Activated CD4-positive, alpha-beta memory T cell treated with anti-CD3 and anti-CD28 coated beads for 36 hours (primary cell): ENCODE data around the gene TRIP10. TPM values are rescaled to one million over a fixed set of nuclear protein-coding genes. Genes with fewer than 3 reads are reported as not detected.

Source experiments
- CTCF ChIA-PET: fragments of 350-600 bp; sonication (Branson Sonifier 250); formaldehyde crosslinking; loops from one replicate; lab custom pipeline; 2021; ENCODE audit warnings: antibody characterized with exemption, inconsistent platforms; lab: Charles Lee
- POLR2A ChIA-PET: fragments of 350-600 bp; sonication (Branson Sonifier 250); formaldehyde crosslinking; loops from one replicate; lab custom pipeline; 2021; ENCODE audit warnings: antibody characterized with exemption; lab: Charles Lee
- DNase-seq: peaks from one replicate; pipeline ENCODE4 v3.0.0-alpha.2; 2020
- H3K27ac Mint-ChIP-seq: one replicate; pipeline ENCODE4 v1.8.0; 2021; ENCODE audit warnings: mixed read lengths
- H3K27me3 Mint-ChIP-seq: one replicate; pipeline ENCODE4 v1.8.0; 2021; ENCODE audit warnings: mixed read lengths
- H3K36me3 Mint-ChIP-seq: one replicate; pipeline ENCODE4 v1.8.0; 2021; ENCODE audit warnings: mixed read lengths
- H3K4me1 Mint-ChIP-seq: one replicate; pipeline ENCODE4 v1.8.0; 2021; ENCODE audit warnings: low read depth, mixed read lengths
- H3K4me3 Mint-ChIP-seq: one replicate; pipeline ENCODE4 v1.8.0; 2021; ENCODE audit warnings: mild to moderate bottlenecking, mixed read lengths
- H3K9me3 Mint-ChIP-seq: one replicate; pipeline ENCODE4 v1.8.0; 2021; ENCODE audit warnings: mixed read lengths
- intact Hi-C: fragments of 100-400 bp; cut with micrococcal nuclease; formaldehyde crosslinking; loops from one replicate; pipeline ENCODE4 v1.15.1; 2023
- total RNA-seq, 2 experiments: library from RNA; stranded (reverse); gene quantifications; one replicate each; pipeline ENCODE4 v1.2.3, GENCODE V29; 2021

Gene TRIP10
- total RNA-seq, 2 experiments from 2014 or later = 55.9 to 56.2 TPM

- no peak for DNase-seq
- ChIA-PET POLR2A (no interaction called here), CTCF (interaction anchor here (1.0 to 7.0 kb wide), 2 partner anchors 101 to 217 kb away, joined by 5 to 62 read pairs; no protein-coding TSS in a partner anchor)
- intact Hi-C loops = loop anchor here (10.0 kb wide), 1 partner anchor 359 kb away; the partner anchor contains the start of genes ALKBH7 and PSPN
- Mint-ChIP-seq H3K27me3 (no peaks in the 10 kb centered on the region), H3K27ac (no peak overlapping the region), H3K4me1 (peaks cover 16% of the 10 kb centered on the region), H3K9me3 (no peaks in the 10 kb centered on the region), H3K36me3 (peaks cover 22% of the 10 kb centered on the region), H3K4me3 (no peak overlapping the region)
Measured at GRCh38 chr19:6733338-6734095, 6.0 kb upstream of the TRIP10 start.

GRCh38 chr19:6734096-6734696, 5.3 kb upstream of the TRIP10 start:
- Mint-ChIP-seq H3K4me1 (peaks cover 23% of the 10 kb centered on the region), H3K36me3 (peaks cover 22% of the 10 kb centered on the region), H3K27me3 (no peaks in the 10 kb centered on the region), H3K4me3 (no peak overlapping the region), H3K9me3 (no peaks in the 10 kb centered on the region), H3K27ac (no peak overlapping the region)
- DNase-seq = no peak
- ChIA-PET POLR2A (no interaction called here), CTCF (interaction anchor here (5.4 to 7.0 kb wide), 2 partner anchors 102 to 131 kb away, joined by 62 to 106 read pairs; no protein-coding TSS in a partner anchor)
- intact Hi-C loops = loop anchor here (10.0 kb wide), 1 partner anchor 359 kb away; the partner anchor contains the start of genes ALKBH7 and PSPN

GRCh38 chr19:6735181-6735911, 4.1 kb upstream of the TRIP10 start:
- intact Hi-C loops = loop anchor here (5.0 to 10.0 kb wide), 3 partner anchors 118 to 361 kb away; partner anchors contain the start of genes ALKBH7 and PSPN
- Mint-ChIP-seq H3K4me3 (peak overlapping the region; percentile 98), H3K36me3 (peaks cover 22% of the 10 kb centered on the region), H3K27me3 (no peaks in the 10 kb centered on the region), H3K27ac (peak overlapping the region; percentile 98), H3K9me3 (no peaks in the 10 kb centered on the region), H3K4me1 (peaks cover 25% of the 10 kb centered on the region)
- ChIA-PET CTCF (interaction anchor here (1.1 to 7.0 kb wide), 13 partner anchors 20 to 218 kb away, joined by 3 to 106 read pairs (median 7); partner anchors contain the start of genes SH2D3A and TNFSF14), POLR2A (interaction anchor here (1.1 to 1.9 kb wide), 2 partner anchors 66 to 94 kb away, joined by 3 to 9 read pairs; partner anchors contain the start of gene TNFSF14)
- DNase-seq = no peak

- H3K36me3 Mint-ChIP-seq = peaks cover 22% of the 10 kb centered on the region
- H3K4me3 Mint-ChIP-seq = peak overlapping the region; percentile 98
- H3K27me3 Mint-ChIP-seq = no peaks in the 10 kb centered on the region
- peaks cover 30% of the 10 kb centered on the region for H3K4me1 Mint-ChIP-seq
- H3K27ac Mint-ChIP-seq = peak overlapping the region; percentile 98
- DNase-seq = peak; percentile 81
- ChIA-PET CTCF (interaction anchor here (0.7 to 7.0 kb wide), 17 partner anchors 21 to 219 kb away, joined by 3 to 106 read pairs (median 4); partner anchors contain the start of genes SH2D3A and TNFSF14), POLR2A (interaction anchor here (0.5 to 3.6 kb wide), 8 partner anchors 36 to 127 kb away, joined by 3 to 27 read pairs (median 4); partner anchors contain the start of genes TNFSF14 and VAV1)
- H3K9me3 Mint-ChIP-seq = no peaks in the 10 kb centered on the region
- intact Hi-C loops = loop anchor here (1.0 to 10.0 kb wide), 6 partner anchors 62 to 362 kb away; partner anchors contain the start of genes ALKBH7 and PSPN
Measured at GRCh38 chr19:6736169-6736916, 3.1 kb upstream of the TRIP10 start.

- Mint-ChIP-seq H3K36me3 (peaks cover 18% of the 10 kb centered on the region), H3K27ac (peak overlapping the region; percentile 98), H3K27me3 (no peaks in the 10 kb centered on the region), H3K4me1 (peaks cover 34% of the 10 kb centered on the region), H3K4me3 (peak overlapping the region; percentile 98), H3K9me3 (no peaks in the 10 kb centered on the region)
- CTCF ChIA-PET = interaction anchor here (1.0 to 7.0 kb wide), 17 partner anchors 21 to 220 kb away, joined by 3 to 106 read pairs (median 6); partner anchors contain the start of genes SH2D3A, TNFSF14 and VAV1
- DNase-seq = no peak
- POLR2A ChIA-PET = interaction anchor here (1.0 to 3.6 kb wide), 8 partner anchors 35 to 126 kb away, joined by 3 to 27 read pairs (median 7); partner anchors contain the start of genes TNFSF14 and VAV1
- intact Hi-C loops = loop anchor here (1.0 to 10.0 kb wide), 9 partner anchors 30 to 362 kb away; partner anchors contain the start of genes ALKBH7, PSPN, SH2D3A and TNFSF14
Measured at GRCh38 chr19:6736917-6737283, 2.6 kb upstream of the TRIP10 start.

GRCh38 chr19:6737284-6737872, 2.1 kb upstream of the TRIP10 start, which contains the start of gene GPR108:
Gene GPR108, minus strand, starts transcription at chr19:6737580. Its CDS starts 4 bp downstream, at chr19:6737576.
- DNase-seq = peak; percentile 100
- POLR2A ChIA-PET = interaction anchor here (0.6 to 3.6 kb wide), 11 partner anchors 31 to 253 kb away, joined by 3 to 27 read pairs (median 5); partner anchors contain the start of genes SH2D3A, TNFSF14 and VAV1
- peaks cover 34% of the 10 kb centered on the region for H3K4me1 Mint-ChIP-seq
- H3K27ac Mint-ChIP-seq = peak within 1 kb of the TSS; percentile 98
- CTCF ChIA-PET = interaction anchor here (1.1 to 7.0 kb wide), 16 partner anchors 22 to 362 kb away, joined by 3 to 106 read pairs (median 6); partner anchors contain the start of genes SH2D3A and VAV1
- H3K36me3 Mint-ChIP-seq = peaks cover 17% of the 10 kb centered on the region
- H3K9me3 Mint-ChIP-seq = no peaks in the 10 kb centered on the region
- H3K4me3 Mint-ChIP-seq = peak within 1 kb of the TSS; percentile 98
- intact Hi-C loops = loop anchor here (1.0 to 10.0 kb wide), 6 partner anchors 30 to 363 kb away; partner anchors contain the start of genes ALKBH7, PSPN, SH2D3A and TNFSF14
- H3K27me3 Mint-ChIP-seq = no peaks in the 10 kb centered on the region

- peaks cover 18% of the 10 kb centered on the region for H3K36me3 Mint-ChIP-seq
- H3K9me3 Mint-ChIP-seq = no peaks in the 10 kb centered on the region
- no peaks in the 10 kb centered on the region for H3K27me3 Mint-ChIP-seq
Measured at GRCh38 chr19:6737873-6738786, 1.4 kb upstream of the TRIP10 start.

GRCh38 chr19:6738787-6739389, 592 bp upstream of the TRIP10 start:
- Mint-ChIP-seq H3K27me3 (no peaks in the 10 kb centered on the region), H3K27ac (peak overlapping the region; percentile 98), H3K4me1 (peaks cover 37% of the 10 kb centered on the region), H3K36me3 (peaks cover 21% of the 10 kb centered on the region), H3K9me3 (no peaks in the 10 kb centered on the region), H3K4me3 (peak overlapping the region; percentile 98)
- ChIA-PET POLR2A (interaction anchor here (0.9 to 3.6 kb wide), 7 partner anchors 29 to 124 kb away, joined by 3 to 27 read pairs (median 5); partner anchors contain the start of genes SH2D3A, TNFSF14 and VAV1), CTCF (interaction anchor here (0.6 to 7.0 kb wide), 17 partner anchors 10 to 360 kb away, joined by 3 to 106 read pairs (median 5); partner anchors contain the start of genes SH2D3A and VAV1)
- intact Hi-C loops = loop anchor here (1.0 to 10.0 kb wide), 4 partner anchors 122 to 364 kb away; partner anchors contain the start of genes ALKBH7 and PSPN
- peak; percentile 47 for DNase-seq

More at GRCh38 chr19:6737873-6738786, 1.4 kb upstream of the TRIP10 start:
- peak overlapping the region; percentile 98 for H3K27ac Mint-ChIP-seq
- ChIA-PET CTCF (interaction anchor here (0.6 to 7.0 kb wide), 24 partner anchors 11 to 361 kb away, joined by 3 to 106 read pairs (median 5); partner anchors contain the start of genes SH2D3A and VAV1), POLR2A (interaction anchor here (0.6 to 3.6 kb wide), 11 partner anchors 30 to 252 kb away, joined by 3 to 27 read pairs (median 4); partner anchors contain the start of genes SH2D3A, TNFSF14 and VAV1)
- intact Hi-C loops = loop anchor here (1.0 to 10.0 kb wide), 7 partner anchors 29 to 363 kb away; partner anchors contain the start of genes ALKBH7, PSPN, SH2D3A and TNFSF14
- DNase-seq = peak; percentile 91
- H3K4me3 Mint-ChIP-seq = peak overlapping the region; percentile 98
- peaks cover 37% of the 10 kb centered on the region for H3K4me1 Mint-ChIP-seq
